GM10847 (cell line): ENCODE data around the gene COP1.

Experiments used
- POLR2A ChIP-seq: IDR thresholded peaks from 2 replicates; pipeline ENCODE4 v1.6.1; 2011; ENCODE audit not compliant: insufficient read length; ENCODE audit errors: extremely low read depth

The COP1 gene

GRCh38 chr1:176206006-176206960 is 803 bp downstream of the COP1 start:
- TF ChIP-seq POLR2A: no peak

GRCh38 chr1:176205332-176205914 is 1.7 kb downstream of the COP1 start:
- TF ChIP-seq POLR2A: no peak

GRCh38 chr1:176203735-176204134 is 3.4 kb downstream of the COP1 start:
- TF ChIP-seq POLR2A: no peak

- no peak for TF ChIP-seq POLR2A
These were observed 5.5 kb downstream of the COP1 start for GRCh38 chr1:176201568-176201967.

- TF ChIP-seq POLR2A: no peak
These were observed 7.4 kb downstream of the COP1 start for GRCh38 chr1:176199707-176200106.

- TF ChIP-seq POLR2A: no peak
These were observed 8.7 kb downstream of the COP1 start for GRCh38 chr1:176198413-176198812.

GRCh38 chr1:176196728-176197127 is 10.4 kb downstream of the COP1 start:
- TF ChIP-seq POLR2A: no peak

GRCh38 chr1:176195547-176195946 is 11.5 kb downstream of the COP1 start:
- no peak for TF ChIP-seq POLR2A

- no peak for TF ChIP-seq POLR2A
These were observed 13.4 kb downstream of the COP1 start for GRCh38 chr1:176193663-176194062.

GRCh38 chr1:176193023-176193422 is 14.1 kb downstream of the COP1 start:
- no peak for TF ChIP-seq POLR2A

- no peak for TF ChIP-seq POLR2A
These were observed 18.5 kb downstream of the COP1 start for GRCh38 chr1:176188604-176189003.

- no peak for TF ChIP-seq POLR2A
These were observed 20.1 kb downstream of the COP1 start for GRCh38 chr1:176187001-176187400.

- TF ChIP-seq POLR2A: no peak
These were observed 23.5 kb downstream of the COP1 start for GRCh38 chr1:176183618-176184017.

GRCh38 chr1:176178316-176178715 is 28.8 kb downstream of the COP1 start:
- TF ChIP-seq POLR2A: no peak

GRCh38 chr1:176177764-176178163 is 29.3 kb downstream of the COP1 start:
- no peak for TF ChIP-seq POLR2A

- no peak for TF ChIP-seq POLR2A
These were observed 33.0 kb downstream of the COP1 start for GRCh38 chr1:176174108-176174507.
